DMS114 treated with DMSO at 0.1 percent for 48 hours (cell line): ENCODE data around the gene ZNF662.
"Not testable (repeated sequence)": the region's sequence is repeated elsewhere in the genome, so short reads cannot be mapped to it uniquely, and the experiment has no call there.

Experiments
- DNase-seq: peaks from one replicate; lab custom pipeline; 2025; ENCODE audit not compliant: unreplicated experiment; lab: John Stamatoyannopoulos, UW

ZNF662 gene

DNA sequence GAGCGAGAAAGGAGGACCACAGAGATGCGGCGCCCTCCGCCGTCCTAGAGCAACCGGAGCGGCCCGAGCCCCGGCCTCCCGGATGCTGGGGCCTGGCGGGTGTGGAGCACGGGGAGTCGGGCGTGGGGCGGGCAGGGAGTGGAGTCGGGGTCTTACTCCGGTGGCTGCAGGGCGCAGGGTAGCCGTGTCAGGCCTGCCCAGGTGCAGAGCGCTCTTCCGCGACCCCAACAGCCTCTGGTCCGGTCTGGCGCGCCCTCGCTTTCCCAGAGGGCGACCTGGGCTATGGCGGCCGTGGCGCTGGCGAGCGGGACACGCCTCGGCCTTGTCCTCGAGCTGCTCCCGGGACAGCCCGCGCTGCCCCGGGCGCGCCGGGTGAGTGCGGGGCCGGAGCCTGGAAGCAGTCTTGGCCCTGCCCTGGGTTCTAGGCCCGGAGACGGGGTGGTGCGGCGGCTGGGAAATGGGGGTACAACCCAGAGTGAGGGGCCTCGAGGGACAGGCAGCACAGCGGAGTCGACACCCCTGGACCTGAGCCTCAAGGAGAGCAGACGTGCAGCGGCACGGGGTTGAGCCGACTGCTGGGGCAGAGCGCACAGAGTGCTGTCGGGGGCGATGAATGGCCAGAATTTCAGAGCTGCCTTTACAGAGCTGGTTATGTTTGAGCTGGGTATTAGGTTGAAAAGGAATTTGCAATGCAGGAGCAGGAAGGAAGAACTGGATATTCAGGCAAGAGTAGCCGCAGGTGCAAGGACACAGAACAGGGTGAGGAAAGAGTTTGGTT lies at the start of gene ZNF662:
ZNF662 (plus strand) TSS at position 73 of the 778 bp plus-strand sequence. CDS start 1,973 bp downstream, outside the sequence.
- no peak for DNase-seq

GRCh38 chr3:42856544-42856943 lies 49.4 kb upstream of the ZNF662 start:
- DNase-seq = no peak

GRCh38 chr3:42864321-42864950 lies 41.5 kb upstream of the ZNF662 start:
- no peak for DNase-seq

- DNase-seq = no peak
These were observed 40.7 kb upstream of the ZNF662 start for GRCh38 chr3:42865256-42865655.

GRCh38 chr3:42867138-42867537 lies 38.8 kb upstream of the ZNF662 start:
- no peak for DNase-seq

GRCh38 chr3:42868841-42869240 lies 37.1 kb upstream of the ZNF662 start:
- DNase-seq = no peak

- no peak for DNase-seq
These were observed 34.2 kb upstream of the ZNF662 start for GRCh38 chr3:42871592-42872196.

DNA sequence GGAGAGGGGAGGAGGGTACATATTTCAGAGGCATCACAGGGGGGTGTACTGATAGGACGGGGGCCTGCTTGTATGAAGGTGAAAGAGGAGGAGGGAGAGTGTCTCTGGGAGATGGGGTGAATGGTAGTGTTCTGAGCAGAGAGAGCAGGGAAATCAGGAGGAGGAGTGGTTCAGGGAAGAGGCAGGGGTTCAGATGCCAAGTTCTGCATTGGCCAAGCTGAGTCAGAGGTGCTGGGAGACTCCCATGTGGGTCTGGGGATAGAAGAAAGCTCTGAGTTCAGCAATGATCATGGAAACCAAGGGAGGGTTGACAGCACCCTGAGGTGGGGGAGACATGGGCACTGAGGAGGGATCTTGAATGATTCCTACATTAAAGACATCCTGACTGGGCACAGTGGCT lies 33.2 kb upstream of the ZNF662 start:
- no peak for DNase-seq

DNA sequence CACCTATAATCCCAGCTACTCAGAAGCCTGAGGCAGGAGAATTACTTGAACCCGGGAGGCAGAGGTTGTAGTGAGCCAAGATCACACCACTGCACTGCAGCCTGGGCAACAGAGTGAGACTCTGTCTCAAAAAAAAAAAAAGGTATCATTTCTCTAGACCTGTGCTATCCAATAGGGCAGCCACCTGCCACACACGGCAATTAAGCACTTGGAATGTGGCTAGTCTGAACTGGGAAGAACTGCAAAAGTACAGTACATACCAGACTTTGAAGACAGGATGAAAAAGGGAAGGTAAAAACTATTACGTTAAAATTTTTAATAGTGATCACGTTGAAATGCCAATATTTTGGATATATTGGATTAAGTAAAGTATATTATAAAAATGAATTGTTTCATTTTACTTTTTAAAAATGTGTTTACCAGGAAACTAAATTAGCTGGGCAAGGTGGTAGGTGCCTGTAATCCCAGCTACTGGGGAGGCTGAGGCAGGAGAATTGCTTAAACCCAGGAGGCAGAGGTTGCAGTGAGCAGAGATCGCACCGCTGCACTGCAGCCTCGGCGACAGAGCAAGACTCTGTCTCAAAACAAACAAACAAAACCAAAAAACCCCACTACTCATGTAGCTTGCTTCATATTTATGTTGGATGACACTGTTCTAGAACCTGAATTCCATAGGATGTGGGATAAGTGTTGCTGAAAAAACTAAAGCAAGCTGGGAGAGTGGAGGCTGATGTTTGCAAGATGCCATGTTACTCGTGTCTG lies 32.5 kb upstream of the ZNF662 start:
- no peak for DNase-seq

- DNase-seq = no peak
These were observed 31.2 kb upstream of the ZNF662 start for GRCh38 chr3:42874749-42875148.

GRCh38 chr3:42875325-42876151 lies 30.4 kb upstream of the ZNF662 start, which contains the start of gene CYP8B1:
Gene CYP8B1 (minus strand): TSS chr3:42875879. CDS start chr3:42875816, 63 bp downstream.
- no peak for DNase-seq

DNA sequence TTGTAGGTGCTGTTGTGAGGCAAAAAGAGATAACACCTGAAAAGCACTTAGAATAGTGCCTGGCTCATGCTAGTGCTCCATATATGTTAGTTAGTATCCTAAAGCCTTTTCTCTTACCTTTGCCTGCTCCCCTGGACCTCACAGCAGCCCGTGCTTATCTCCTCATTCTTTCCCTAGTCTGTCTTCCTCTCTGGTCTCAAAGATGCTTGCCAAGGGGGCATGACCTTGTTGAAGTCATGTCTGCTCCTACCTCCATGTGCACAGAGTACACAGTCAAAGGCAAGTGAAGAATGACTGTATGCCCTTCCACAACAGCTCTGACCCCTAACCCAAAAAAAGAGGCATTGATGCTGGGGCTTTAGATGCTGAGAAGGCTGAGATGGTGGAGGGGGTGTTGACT lies 29.5 kb upstream of the ZNF662 start:
- no peak for DNase-seq

- no peak for DNase-seq
These were observed 28.8 kb upstream of the ZNF662 start for GRCh38 chr3:42876940-42877720.

- DNase-seq = no peak
These were observed 28.1 kb upstream of the ZNF662 start for GRCh38 chr3:42877881-42878280.

- DNase-seq = no peak
These were observed 25.8 kb upstream of the ZNF662 start for GRCh38 chr3:42880183-42880582.

GRCh38 chr3:42880601-42881451 lies 25.1 kb upstream of the ZNF662 start:
- peak; percentile 51 for DNase-seq

DNA sequence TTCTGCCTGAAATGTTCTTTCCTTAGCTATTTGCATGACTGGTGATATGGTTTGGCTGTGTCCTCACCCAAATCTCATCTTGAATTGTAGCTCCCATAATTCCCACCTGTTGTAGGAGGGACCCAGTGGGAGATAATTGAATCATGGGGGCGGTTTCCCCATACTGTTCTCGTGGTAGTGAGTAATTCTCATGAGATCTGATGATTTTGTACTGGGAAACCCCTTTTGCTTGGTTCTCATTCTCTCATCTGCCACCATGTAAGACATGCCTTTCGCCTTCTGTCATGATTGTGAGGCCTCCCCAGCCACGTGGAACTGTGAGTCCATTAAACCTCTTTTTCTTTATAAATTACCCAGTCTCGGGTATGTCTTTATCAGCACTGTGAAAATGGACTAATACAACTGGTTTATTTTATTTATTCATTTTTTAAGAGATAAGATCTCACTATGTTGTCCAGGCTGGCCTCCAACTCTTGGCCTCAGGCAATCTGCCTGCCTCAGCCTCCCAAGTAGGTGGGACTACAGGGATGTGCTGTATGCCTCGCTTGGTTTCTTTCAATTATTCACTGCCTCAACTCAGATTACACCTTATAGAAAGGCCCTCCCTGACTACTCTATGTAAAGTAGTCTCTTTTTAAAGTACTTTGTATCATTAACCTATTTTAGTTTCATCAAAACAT lies 22.6 kb upstream of the ZNF662 start:
- not testable (repeated sequence) for DNase-seq

- no peak for DNase-seq
These were observed 21.6 kb upstream of the ZNF662 start for GRCh38 chr3:42884324-42884723.
